Caco-2 (cell line): ENCODE data around the gene SGTA. TPM values are rescaled to one million over a fixed set of nuclear protein-coding genes. Genes with fewer than 3 reads are reported as not detected.

Experiments
- BruUV-seq: library from RNA; stranded (reverse); fragments of 400-500 nt; replicated peaks from 2 replicates; lab custom pipeline; 2021; lab: Mats Ljungman, UMichigan
- CTCF ChIA-PET: fragments of 300-600 bp; sonication (Branson Sonifier 250); formaldehyde crosslinking; loops from one replicate; lab custom pipeline; 2022; ENCODE audit warnings: antibody characterized with exemption; lab: Charles Lee
- POLR2A ChIA-PET: fragments of 300-600 bp; sonication (Branson Sonifier 250); formaldehyde crosslinking; loops from one replicate; lab custom pipeline; 2022; ENCODE audit warnings: antibody characterized with exemption; lab: Charles Lee
- DNase-seq, 2 experiments: peaks; one replicate each; pipeline versions ENCODE4 v3.0.0 to v3.0.0-alpha.2; 2020 to 2022
- H3K27me3 ChIP-seq: replicated peaks from 2 replicates; pipeline ENCODE4 v1.6.0; 2011; ENCODE audit warnings: low read length; ENCODE audit not compliant: control insufficient read depth, insufficient read depth
- H3K36me3 ChIP-seq: 2 replicates; pipeline ENCODE4 v1.5.1; 2011; ENCODE audit warnings: low read length; ENCODE audit not compliant: control insufficient read depth, insufficient read depth
- H3K4me1 ChIP-seq: fragments of 250-450 bp; sonication (Bioruptor Pico); 2 replicates; pipeline ENCODE4 v1.5.1; 2020; ENCODE audit warnings: mild to moderate bottlenecking
- H3K4me3 ChIP-seq: 2 replicates; pipeline ENCODE4 v1.5.1; 2011; ENCODE audit warnings: low read depth, mild to moderate bottlenecking, control low read depth, low read length
- H3K9me3 ChIP-seq: fragments of 250-450 bp; sonication (Bioruptor Pico); 2 replicates; pipeline ENCODE4 v1.5.1; 2020; ENCODE audit warnings: mild to moderate bottlenecking, moderate library complexity
- H3K27ac Mint-ChIP-seq: one replicate; pipeline ENCODE4 v1.8.0; 2022; ENCODE audit warnings: mixed read lengths; ENCODE audit not compliant: unreplicated experiment
- H3K27me3 Mint-ChIP-seq: one replicate; pipeline ENCODE4 v1.8.0; 2022; ENCODE audit warnings: mixed read lengths; ENCODE audit not compliant: insufficient read depth, unreplicated experiment
- H3K36me3 Mint-ChIP-seq: one replicate; pipeline ENCODE4 v1.8.0; 2022; ENCODE audit warnings: mild to moderate bottlenecking, mixed read lengths; ENCODE audit not compliant: insufficient read depth, unreplicated experiment
- H3K4me1 Mint-ChIP-seq: one replicate; pipeline ENCODE4 v1.8.0; 2022; ENCODE audit warnings: low read depth, mixed read lengths; ENCODE audit not compliant: unreplicated experiment
- H3K4me3 Mint-ChIP-seq: one replicate; pipeline ENCODE4 v1.8.0; 2022; ENCODE audit warnings: mild to moderate bottlenecking, moderate library complexity, mixed read lengths; ENCODE audit not compliant: unreplicated experiment
- H3K9me3 Mint-ChIP-seq: one replicate; pipeline ENCODE4 v1.8.0; 2022; ENCODE audit warnings: mixed read lengths; ENCODE audit not compliant: unreplicated experiment
- CTCF ChIP-seq, 2 experiments: fragments of 200-600 bp in 1 of 2; IDR thresholded peaks; 1 replicate in 1 of 2; 2 replicates in 1 of 2; pipeline versions ENCODE4 v1.5.1 to v1.8.0; 2011 to 2022; ENCODE audit warnings: antibody characterized with exemption in 1 of 2, control low read depth in 1 of 2, inconsistent platforms in 1 of 2, low read depth in 1 of 2, low read length in 1 of 2, mild to moderate bottlenecking in 1 of 2, moderate library complexity in 1 of 2; ENCODE audit not compliant: insufficient read depth in 1 of 2, severe bottlenecking in 1 of 2, unreplicated experiment in 1 of 2
- intact Hi-C: fragments of 100-400 bp; cut with micrococcal nuclease; formaldehyde crosslinking; loops from one replicate; pipeline ENCODE4 v1.10.0; 2022; ENCODE audit not compliant: unreplicated experiment
- total RNA-seq: library from RNA; stranded (reverse); gene quantifications from 2 replicates; pipeline ENCODE4 v1.2.3, GENCODE V29; 2022

SGTA gene
- total RNA-seq, 1 experiment from 2014 or later = 90.1 TPM

GRCh38 chr19:2733930-2734588 is 49.0 kb downstream of the SGTA start:
- Histone ChIP-seq H3K36me3 (no peaks in the 10 kb centered on the region), H3K4me3 (no peak overlapping the region), H3K4me1 (no peaks in the 10 kb centered on the region), H3K27me3 (no peaks in the 10 kb centered on the region), H3K9me3 (no peaks in the 10 kb centered on the region)
- Mint-ChIP-seq H3K36me3 (no peaks in the 10 kb centered on the region), H3K27ac (no peak overlapping the region), H3K9me3 (no peaks in the 10 kb centered on the region), H3K4me3 (no peak overlapping the region), H3K4me1 (no peaks in the 10 kb centered on the region), H3K27me3 (no peaks in the 10 kb centered on the region)
- intact Hi-C loops = no loop called here
- no peak for TF ChIP-seq CTCF (IDR thresholded peaks at IDR 0.05; ENCODE audit: insufficient read depth in 1 of 2, low read depth in 1 of 2, low read length in 1 of 2, severe bottlenecking in 1 of 2, unreplicated experiment in 1 of 2)
- no TSS peak for BruUV-seq
- POLR2A ChIA-PET = no interaction called here
- no peak for DNase-seq
- CTCF ChIA-PET = no interaction called here

- ChIA-PET CTCF (no interaction called here), POLR2A (no interaction called here)
- H3K9me3 Mint-ChIP-seq = no peaks in the 10 kb centered on the region
- no peaks in the 10 kb centered on the region for H3K27me3 Mint-ChIP-seq
- no peaks in the 10 kb centered on the region for H3K36me3 Mint-ChIP-seq
- Histone ChIP-seq H3K36me3 (no peaks in the 10 kb centered on the region), H3K4me1 (no peaks in the 10 kb centered on the region), H3K27me3 (no peaks in the 10 kb centered on the region), H3K4me3 (no peak overlapping the region), H3K9me3 (no peaks in the 10 kb centered on the region)
- no peaks in the 10 kb centered on the region for H3K4me1 Mint-ChIP-seq
- intact Hi-C loops = no loop called here
- no TSS peak for BruUV-seq
- TF ChIP-seq CTCF (IDR thresholded peaks at IDR 0.05; ENCODE audit: insufficient read depth in 1 of 2, low read depth in 1 of 2, low read length in 1 of 2, severe bottlenecking in 1 of 2, unreplicated experiment in 1 of 2) = no peak
- no peak overlapping the region for H3K27ac Mint-ChIP-seq
- H3K4me3 Mint-ChIP-seq = no peak overlapping the region
- DNase-seq = no peak
These were observed 50.2 kb downstream of the SGTA start for GRCh38 chr19:2732883-2733282.

- Histone ChIP-seq H3K4me1 (no peaks in the 10 kb centered on the region), H3K36me3 (no peaks in the 10 kb centered on the region), H3K4me3 (no peak overlapping the region), H3K27me3 (no peaks in the 10 kb centered on the region), H3K9me3 (no peaks in the 10 kb centered on the region)
- ChIA-PET POLR2A (interaction anchor here (0.5 kb wide), 1 partner anchor 12 kb away, joined by 5 read pairs; no protein-coding TSS in a partner anchor), CTCF (no interaction called here)
- Mint-ChIP-seq H3K36me3 (no peaks in the 10 kb centered on the region), H3K27me3 (no peaks in the 10 kb centered on the region), H3K4me1 (no peaks in the 10 kb centered on the region), H3K27ac (no peak overlapping the region), H3K4me3 (no peak overlapping the region), H3K9me3 (no peaks in the 10 kb centered on the region)
- intact Hi-C loops = no loop called here
- BruUV-seq = no TSS peak
- DNase-seq = no peak
- no peak for TF ChIP-seq CTCF (IDR thresholded peaks at IDR 0.05; ENCODE audit: insufficient read depth in 1 of 2, low read depth in 1 of 2, low read length in 1 of 2, severe bottlenecking in 1 of 2, unreplicated experiment in 1 of 2)
These were observed 50.8 kb downstream of the SGTA start for GRCh38 chr19:2732157-2732725.
